Nephron progenitor cell (in vitro differentiated cells): ENCODE data around the gene CENPT.
"Not testable (repeated sequence)": the region's sequence is repeated elsewhere in the genome, so short reads cannot be mapped to it uniquely, and the experiment has no call there.

Experiments
- DNase-seq: peaks from one replicate; pipeline ENCODE4 v3.0.0; 2021
- H3K27ac Mint-ChIP-seq: 2 replicates; pipeline ENCODE4 v1.8.0; 2021; ENCODE audit warnings: mild to moderate bottlenecking, moderate library complexity, mixed read lengths
- H3K27me3 Mint-ChIP-seq: 2 replicates; pipeline ENCODE4 v1.8.0; 2021; ENCODE audit warnings: mild to moderate bottlenecking, low read depth, mixed read lengths; ENCODE audit not compliant: poor library complexity
- H3K36me3 Mint-ChIP-seq: 2 replicates; pipeline ENCODE4 v1.8.0; 2021; ENCODE audit warnings: low read depth, mixed read lengths
- H3K4me1 Mint-ChIP-seq: 2 replicates; pipeline ENCODE4 v1.8.0; 2021; ENCODE audit warnings: mixed read lengths
- H3K4me3 Mint-ChIP-seq: 2 replicates; pipeline ENCODE4 v1.8.0; 2021; ENCODE audit warnings: mild to moderate bottlenecking, moderate library complexity, mixed read lengths
- H3K9me3 Mint-ChIP-seq: 2 replicates; pipeline ENCODE4 v1.8.0; 2021; ENCODE audit warnings: mild to moderate bottlenecking, moderate library complexity, mixed read lengths
- CTCF ChIP-seq: fragments of 200-600 bp; sonication (generic); IDR thresholded peaks from 2 replicates; pipeline ENCODE4 v1.5.0; 2021; ENCODE audit warnings: antibody characterized with exemption

Gene CENPT

GRCh38 chr16:67837811-67838210, 9.7 kb downstream of the CENPT start:
- TF ChIP-seq CTCF, result no peak
- no peak for DNase-seq
- no peak overlapping the region for H3K4me3 Mint-ChIP-seq
- H3K27ac Mint-ChIP-seq, result no peak overlapping the region
- peaks cover 17% of the 10 kb centered on the region for H3K4me1 Mint-ChIP-seq
- no peaks in the 10 kb centered on the region for H3K36me3 Mint-ChIP-seq
- H3K9me3 Mint-ChIP-seq, result no peaks in the 10 kb centered on the region
- H3K27me3 Mint-ChIP-seq, result peaks cover 9% of the 10 kb centered on the region

GRCh38 chr16:67837190-67837589, 10.3 kb downstream of the CENPT start:
- not testable (repeated sequence) for H3K27me3 Mint-ChIP-seq, H3K27ac Mint-ChIP-seq, DNase-seq, H3K9me3 Mint-ChIP-seq, H3K36me3 Mint-ChIP-seq, H3K4me3 Mint-ChIP-seq
- peaks cover 21% of the 10 kb centered on the region for H3K4me1 Mint-ChIP-seq

- Mint-ChIP-seq H3K27ac (no peak overlapping the region), H3K9me3 (no peaks in the 10 kb centered on the region), H3K4me1 (peaks cover 17% of the 10 kb centered on the region), H3K36me3 (peaks cover 17% of the 10 kb centered on the region), H3K4me3 (peak overlapping the region; percentile 90), H3K27me3 (peaks cover 9% of the 10 kb centered on the region)
- DNase-seq, result no peak
- no peak for TF ChIP-seq CTCF
These were observed 13.3 kb downstream of the CENPT start for GRCh38 chr16:67834242-67834614.

- no peak for TF ChIP-seq CTCF
- Mint-ChIP-seq H3K27ac (no peak overlapping the region), H3K4me1 (peaks cover 17% of the 10 kb centered on the region), H3K36me3 (peaks cover 17% of the 10 kb centered on the region), H3K4me3 (peak overlapping the region; percentile 90), H3K27me3 (peaks cover 9% of the 10 kb centered on the region), H3K9me3 (no peaks in the 10 kb centered on the region)
- DNase-seq, result peak; percentile 98
These were observed 13.9 kb downstream of the CENPT start for GRCh38 chr16:67833415-67834241.

GRCh38 chr16:67833030-67833414, 14.5 kb downstream of the CENPT start:
- Mint-ChIP-seq H3K4me3 (peak overlapping the region; percentile 90), H3K36me3 (peaks cover 17% of the 10 kb centered on the region), H3K27ac (no peak overlapping the region), H3K4me1 (peaks cover 17% of the 10 kb centered on the region), H3K27me3 (peaks cover 6% of the 10 kb centered on the region), H3K9me3 (no peaks in the 10 kb centered on the region)
- no peak for DNase-seq
- TF ChIP-seq CTCF, result no peak

- Mint-ChIP-seq H3K9me3 (no peaks in the 10 kb centered on the region), H3K4me1 (peaks cover 12% of the 10 kb centered on the region), H3K4me3 (no peak overlapping the region), H3K27ac (no peak overlapping the region), H3K36me3 (peaks cover 28% of the 10 kb centered on the region), H3K27me3 (peaks cover 3% of the 10 kb centered on the region)
- DNase-seq, result no peak
- TF ChIP-seq CTCF, result no peak
These were observed 18.8 kb downstream of the CENPT start for GRCh38 chr16:67828651-67829050.
